ENCODE data around the gene MAP2K5. TPM values are rescaled to one million over a fixed set of nuclear protein-coding genes. Genes with fewer than 3 reads are reported as not detected.
A peak's percentile ranks its signal among the peaks of the same experiment; 100 is the strongest.

Gene MAP2K5
- total RNA-seq, 3 donors from 2014 or later, result 26.4 to 36.4 (median 30.3) TPM

DNA sequence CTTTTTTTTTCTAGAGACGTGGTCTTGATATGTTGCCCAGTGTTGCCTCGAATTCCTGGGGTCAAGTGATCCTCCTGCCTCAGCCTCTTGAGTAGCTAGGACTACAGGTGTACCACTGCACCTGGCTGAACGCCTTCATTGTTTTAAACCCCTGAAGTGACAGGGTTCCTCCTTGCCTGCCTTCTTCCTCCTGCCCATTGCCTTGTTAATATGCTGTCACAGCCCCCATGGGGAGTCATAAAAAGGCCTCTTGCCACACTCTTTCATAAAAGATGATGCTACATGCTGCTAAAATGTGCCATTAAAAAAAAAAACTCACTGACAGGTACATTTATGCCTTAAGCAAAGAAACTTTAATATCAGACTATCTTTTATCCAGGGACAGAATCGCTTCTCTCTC is 166.0 kb downstream of the MAP2K5 start:
- intact Hi-C loops (cut with DNase I, micrococcal nuclease), result no loop called here
- Histone ChIP-seq H3K36me3 (ENCODE audit: low read depth) (no peaks in the 10 kb centered on the region), H3K4me3 (no peak overlapping the region), H3K4me1 (ENCODE audit: low read depth) (no peaks in the 10 kb centered on the region), H3K9me3 (no peaks in the 10 kb centered on the region)
- TF ChIP-seq, protein P1, sequence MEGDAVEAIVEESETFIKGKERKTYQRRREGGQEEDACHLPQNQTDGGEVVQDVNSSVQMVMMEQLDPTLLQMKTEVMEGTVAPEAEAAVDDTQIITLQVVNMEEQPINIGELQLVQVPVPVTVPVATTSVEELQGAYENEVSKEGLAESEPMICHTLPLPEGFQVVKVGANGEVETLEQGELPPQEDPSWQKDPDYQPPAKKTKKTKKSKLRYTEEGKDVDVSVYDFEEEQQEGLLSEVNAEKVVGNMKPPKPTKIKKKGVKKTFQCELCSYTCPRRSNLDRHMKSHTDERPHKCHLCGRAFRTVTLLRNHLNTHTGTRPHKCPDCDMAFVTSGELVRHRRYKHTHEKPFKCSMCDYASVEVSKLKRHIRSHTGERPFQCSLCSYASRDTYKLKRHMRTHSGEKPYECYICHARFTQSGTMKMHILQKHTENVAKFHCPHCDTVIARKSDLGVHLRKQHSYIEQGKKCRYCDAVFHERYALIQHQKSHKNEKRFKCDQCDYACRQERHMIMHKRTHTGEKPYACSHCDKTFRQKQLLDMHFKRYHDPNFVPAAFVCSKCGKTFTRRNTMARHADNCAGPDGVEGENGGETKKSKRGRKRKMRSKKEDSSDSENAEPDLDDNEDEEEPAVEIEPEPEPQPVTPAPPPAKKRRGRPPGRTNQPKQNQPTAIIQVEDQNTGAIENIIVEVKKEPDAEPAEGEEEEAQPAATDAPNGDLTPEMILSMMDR (IDR thresholded peaks at IDR 0.05), result no peak
- ATAC-seq (no peak), DNase-seq (no peak)

DNA sequence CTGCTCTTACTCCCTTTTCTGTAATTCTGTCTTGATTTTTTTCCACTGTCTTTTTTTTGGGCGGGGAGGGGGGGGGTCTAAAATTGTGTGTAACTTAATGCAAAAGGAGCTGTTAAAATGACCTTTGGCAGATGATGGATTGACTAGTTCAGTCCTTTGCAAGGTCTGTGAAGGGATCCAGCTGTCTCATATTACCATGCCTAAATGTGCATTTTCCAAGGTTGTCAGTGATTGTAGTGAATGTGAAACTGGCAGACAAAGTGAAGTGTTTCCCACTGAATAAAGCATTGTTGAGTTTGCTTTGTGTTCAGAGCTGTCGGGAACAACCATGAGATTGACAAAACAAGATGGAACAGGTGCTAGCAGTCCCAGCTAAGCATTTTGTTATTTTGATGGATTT is 172.7 kb downstream of the MAP2K5 start:
- no peak for ATAC-seq
- H3K36me3 ChIP-seq (ENCODE audit: low read depth), result no peaks in the 10 kb centered on the region
- no peak overlapping the region for H3K4me3 ChIP-seq
- no peaks in the 10 kb centered on the region for H3K9me3 ChIP-seq
- TF ChIP-seq, protein P1 (IDR thresholded peaks at IDR 0.05), result no peak
- intact Hi-C loops (cut with DNase I, micrococcal nuclease), result no loop called here
- DNase-seq, result no peak
- no peaks in the 10 kb centered on the region for H3K4me1 ChIP-seq (ENCODE audit: low read depth)

DNA sequence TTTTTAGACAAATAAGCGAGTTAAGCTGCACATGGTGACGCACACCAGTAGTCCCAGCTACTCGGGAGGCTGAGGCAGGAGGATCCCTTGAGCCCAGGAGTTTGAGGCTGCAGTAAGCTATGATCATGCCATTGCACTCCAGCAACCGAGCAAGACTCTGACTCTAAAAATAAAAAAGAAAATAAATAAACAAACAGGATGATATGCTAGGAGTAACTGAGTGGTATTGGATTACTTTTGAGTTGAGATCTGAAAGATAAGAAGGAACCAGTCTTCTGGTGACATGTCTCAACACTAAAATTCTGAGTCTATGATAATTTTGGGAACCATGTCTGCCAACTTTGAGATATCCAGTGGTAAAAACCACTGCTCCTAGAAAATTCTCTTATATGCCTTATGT is 173.7 kb downstream of the MAP2K5 start:
- intact Hi-C loops (cut with DNase I, micrococcal nuclease), result no loop called here
- TF ChIP-seq, protein P1 (IDR thresholded peaks at IDR 0.05), result no peak

DNA sequence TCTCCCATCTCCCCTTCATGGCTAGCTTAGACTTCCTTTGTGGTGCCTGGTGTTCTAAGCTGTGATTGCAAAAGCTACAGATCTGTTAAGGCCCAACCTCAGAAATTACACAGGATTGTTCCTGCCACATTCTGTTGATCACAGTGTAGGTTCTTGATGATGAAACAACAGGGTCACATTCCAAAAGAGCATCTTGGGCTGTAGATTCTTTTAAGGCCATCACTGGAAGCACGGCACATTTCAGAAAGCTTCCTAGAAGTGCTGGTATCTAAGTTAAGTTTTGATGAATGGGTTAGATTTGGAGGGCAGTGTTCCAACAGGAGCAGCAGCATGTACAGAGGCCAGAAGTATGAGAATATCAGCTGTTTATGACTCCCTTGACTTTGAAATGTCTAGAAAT is 175.3 kb downstream of the MAP2K5 start:
- ATAC-seq (no peak), DNase-seq (no peak)
- no peak overlapping the region for H3K4me3 ChIP-seq
- H3K4me1 ChIP-seq (ENCODE audit: low read depth), result no peaks in the 10 kb centered on the region
- no peaks in the 10 kb centered on the region for H3K36me3 ChIP-seq (ENCODE audit: low read depth)
- no peaks in the 10 kb centered on the region for H3K9me3 ChIP-seq
- TF ChIP-seq, protein P1 (IDR thresholded peaks at IDR 0.05), result no peak
- intact Hi-C loops (cut with DNase I, micrococcal nuclease), result no loop called here

More for the DNA sequence above, 173.7 kb downstream of the MAP2K5 start:
- Histone ChIP-seq H3K4me1 (ENCODE audit: low read depth) (no peaks in the 10 kb centered on the region), H3K9me3 (no peaks in the 10 kb centered on the region), H3K4me3 (no peak overlapping the region), H3K36me3 (ENCODE audit: low read depth) (no peaks in the 10 kb centered on the region)
- no peak for ATAC-seq
- DNase-seq, result no peak

DNA sequence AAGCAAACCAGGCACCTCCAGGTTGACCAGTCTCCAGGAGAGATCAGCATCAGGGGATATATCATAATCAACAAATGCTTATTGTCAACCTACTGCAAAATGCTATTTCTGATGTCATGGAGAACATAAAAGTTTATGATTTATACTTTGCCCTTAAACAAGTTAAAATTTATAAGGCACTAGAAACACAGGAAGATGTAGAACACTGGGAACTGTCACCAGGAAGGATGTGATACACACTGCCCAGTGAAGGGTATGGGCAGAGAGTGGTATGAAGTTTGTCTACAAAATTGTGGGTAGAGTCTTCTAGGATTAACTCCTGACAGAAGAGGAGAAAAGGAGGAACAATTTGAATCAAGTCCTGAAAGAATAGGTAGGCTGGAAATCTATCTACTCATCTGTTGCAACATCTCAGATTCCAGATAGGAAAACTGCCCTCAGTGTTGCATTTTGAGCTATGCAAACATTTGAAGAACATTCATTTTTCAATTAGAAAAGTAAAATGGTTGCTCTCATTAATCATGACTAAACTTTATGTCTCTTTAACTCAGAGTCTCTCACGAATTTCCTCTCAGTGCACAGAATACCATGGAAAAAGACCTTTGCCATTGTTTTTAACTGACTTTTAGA is 176.9 kb downstream of the MAP2K5 start:
- DNase-seq, result no peak
- H3K4me1 ChIP-seq (ENCODE audit: low read depth), result no peaks in the 10 kb centered on the region
- no peaks in the 10 kb centered on the region for H3K36me3 ChIP-seq (ENCODE audit: low read depth)
- TF ChIP-seq, protein P1 (IDR thresholded peaks at IDR 0.05), result no peak
- no peaks in the 10 kb centered on the region for H3K9me3 ChIP-seq
- no peak overlapping the region for H3K4me3 ChIP-seq
- ATAC-seq, result peak; percentile 62
- intact Hi-C loops (cut with DNase I, micrococcal nuclease), result no loop called here
